ENCODE measurements around the gene C6. TPM values are rescaled to one million over a fixed set of nuclear protein-coding genes. Genes with fewer than 3 reads are reported as not detected.
A peak's percentile ranks its signal among the peaks of the same experiment; 100 is the strongest.

Gene C6
- 1 to 10 TPM; 3.5 to 4.6 TPM for total RNA-seq

DNA sequence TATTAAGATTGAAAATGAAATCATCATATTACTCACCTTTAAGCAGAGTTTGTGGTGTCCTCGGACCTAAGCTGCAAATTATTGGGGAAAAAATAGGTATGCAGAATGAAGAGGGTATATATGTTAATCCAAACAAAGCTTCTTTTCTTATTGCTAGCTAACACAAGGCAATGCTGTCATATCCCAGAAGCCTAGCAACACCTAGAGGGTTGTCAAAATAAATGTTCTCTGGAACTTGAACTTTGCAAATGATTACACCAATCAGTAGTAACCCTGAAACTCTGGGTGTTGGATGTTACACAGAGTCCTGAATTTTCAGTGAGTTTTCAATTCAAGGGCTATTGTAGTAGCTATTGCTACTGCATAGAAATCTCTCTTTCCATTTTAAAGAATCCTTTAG is at the start of gene C6:
Gene C6, minus strand, starts transcription at position 193 of the 400 bp plus-strand sequence. CDS start 10,302 bp downstream, outside the sequence.
- H3K27me3 ChIP-seq (replicated peaks; ENCODE audit: insufficient read depth) = no peaks in the 10 kb centered on the region
- no peak for DNase-seq (ENCODE audit: low spot score)
- TF ChIP-seq POLR2A (IDR thresholded peaks at IDR 0.05) (no peak), POLR2AphosphoS5 (IDR thresholded peaks at IDR 0.05) (no peak)
- TF ChIP-seq, protein P1, sequence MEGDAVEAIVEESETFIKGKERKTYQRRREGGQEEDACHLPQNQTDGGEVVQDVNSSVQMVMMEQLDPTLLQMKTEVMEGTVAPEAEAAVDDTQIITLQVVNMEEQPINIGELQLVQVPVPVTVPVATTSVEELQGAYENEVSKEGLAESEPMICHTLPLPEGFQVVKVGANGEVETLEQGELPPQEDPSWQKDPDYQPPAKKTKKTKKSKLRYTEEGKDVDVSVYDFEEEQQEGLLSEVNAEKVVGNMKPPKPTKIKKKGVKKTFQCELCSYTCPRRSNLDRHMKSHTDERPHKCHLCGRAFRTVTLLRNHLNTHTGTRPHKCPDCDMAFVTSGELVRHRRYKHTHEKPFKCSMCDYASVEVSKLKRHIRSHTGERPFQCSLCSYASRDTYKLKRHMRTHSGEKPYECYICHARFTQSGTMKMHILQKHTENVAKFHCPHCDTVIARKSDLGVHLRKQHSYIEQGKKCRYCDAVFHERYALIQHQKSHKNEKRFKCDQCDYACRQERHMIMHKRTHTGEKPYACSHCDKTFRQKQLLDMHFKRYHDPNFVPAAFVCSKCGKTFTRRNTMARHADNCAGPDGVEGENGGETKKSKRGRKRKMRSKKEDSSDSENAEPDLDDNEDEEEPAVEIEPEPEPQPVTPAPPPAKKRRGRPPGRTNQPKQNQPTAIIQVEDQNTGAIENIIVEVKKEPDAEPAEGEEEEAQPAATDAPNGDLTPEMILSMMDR (IDR thresholded peaks at IDR 0.05) = no peak
- no peaks in the 10 kb centered on the region for H3K9me3 ChIP-seq
- H3K36me3 ChIP-seq = no peaks in the 10 kb centered on the region
- H3K4me1 ChIP-seq (replicated peaks) = no peaks in the 10 kb centered on the region
- no peak within 1 kb of the TSS for H3K4me3 ChIP-seq
- no peak within 1 kb of the TSS for H3K27ac ChIP-seq
- WGBS = 70% methylated on average over 1 of the region's 1 CpG
- intact Hi-C loops (cut with DNase I) = no loop called here

DNA sequence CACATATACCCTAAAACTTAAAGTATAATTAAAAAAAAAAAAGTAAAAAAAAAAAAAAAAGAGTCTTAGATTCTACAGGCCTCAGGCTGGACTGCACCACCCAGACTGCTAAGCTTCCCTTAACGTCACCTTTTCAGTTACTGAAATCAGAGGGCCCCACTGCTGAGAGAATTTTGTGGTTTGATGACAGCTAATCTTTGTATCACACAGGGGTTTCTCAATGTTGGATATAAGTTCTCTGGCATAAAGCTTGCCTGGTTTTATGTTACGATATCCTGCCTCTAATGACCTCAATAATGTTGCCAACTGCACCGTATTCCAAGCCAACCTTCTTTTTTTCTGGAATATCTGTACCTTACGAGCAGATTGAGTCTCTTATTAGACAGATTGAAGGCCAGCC is 43.1 kb upstream of the C6 start:
- Histone ChIP-seq H3K27me3 (replicated peaks; ENCODE audit: insufficient read depth) (no peaks in the 10 kb centered on the region), H3K27ac (no peak overlapping the region), H3K9me3 (no peaks in the 10 kb centered on the region), H3K4me1 (replicated peaks) (no peaks in the 10 kb centered on the region), H3K4me3 (no peak overlapping the region), H3K36me3 (no peaks in the 10 kb centered on the region)
- intact Hi-C loops (cut with DNase I) = no loop called here
- no peak for TF ChIP-seq POLR2A (IDR thresholded peaks at IDR 0.05)
- TF ChIP-seq, protein P1 (IDR thresholded peaks at IDR 0.05) = no peak
- TF ChIP-seq POLR2AphosphoS5 (IDR thresholded peaks at IDR 0.05) = no peak
- no peak for DNase-seq (ENCODE audit: low spot score)
- WGBS = 72% methylated on average over 4 of the region's 4 CpGs

DNA sequence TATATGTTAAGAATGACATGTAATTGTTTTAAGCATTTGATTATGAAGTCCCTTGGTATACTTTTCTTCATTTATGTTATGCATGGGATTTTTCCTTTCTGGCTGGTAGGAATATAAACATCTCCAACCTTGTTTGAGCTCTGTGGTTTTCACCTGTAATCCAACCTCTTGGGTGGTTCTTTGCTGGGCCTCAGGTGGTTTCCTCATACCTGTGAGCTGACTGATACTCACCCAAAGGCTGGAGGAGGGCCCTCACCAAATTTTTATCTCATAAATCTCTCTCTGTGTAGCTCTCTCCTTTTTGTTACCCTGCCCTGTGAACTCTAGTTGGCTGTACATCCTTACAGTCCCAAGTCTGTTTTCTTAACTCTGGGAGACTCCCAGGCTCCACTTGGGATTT is 39.8 kb upstream of the C6 start:
- intact Hi-C loops (cut with DNase I) = no loop called here
- Histone ChIP-seq H3K27ac (no peak overlapping the region), H3K4me1 (replicated peaks) (no peaks in the 10 kb centered on the region), H3K36me3 (no peaks in the 10 kb centered on the region), H3K4me3 (no peak overlapping the region), H3K9me3 (no peaks in the 10 kb centered on the region), H3K27me3 (replicated peaks; ENCODE audit: insufficient read depth) (no peaks in the 10 kb centered on the region)
- no peak for TF ChIP-seq POLR2AphosphoS5 (IDR thresholded peaks at IDR 0.05)
- TF ChIP-seq, protein P1 (IDR thresholded peaks at IDR 0.05) = no peak
- no peak for TF ChIP-seq POLR2A (IDR thresholded peaks at IDR 0.05)
- DNase-seq (ENCODE audit: low spot score) = no peak

DNA sequence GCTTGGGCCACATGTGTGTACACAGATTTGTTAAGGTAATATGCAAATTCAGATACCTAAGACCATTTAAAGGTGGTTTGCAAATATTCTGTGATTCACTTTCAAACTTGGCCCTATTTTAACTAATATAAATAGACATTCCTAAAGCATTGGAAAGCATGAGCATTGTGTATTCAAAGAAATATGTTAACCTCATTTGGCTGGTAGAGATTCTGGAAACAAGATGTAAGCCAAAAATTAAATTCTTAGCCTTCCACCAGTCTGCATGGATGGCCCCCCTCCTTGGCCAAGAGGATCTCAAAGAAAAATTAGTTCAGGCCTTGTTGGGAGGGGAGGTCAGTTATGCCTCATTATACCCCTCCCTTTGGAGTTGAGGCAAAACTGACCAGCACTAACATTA is 38.7 kb upstream of the C6 start:
- H3K27me3 ChIP-seq (replicated peaks; ENCODE audit: insufficient read depth) = no peaks in the 10 kb centered on the region
- DNase-seq (ENCODE audit: low spot score) = no peak
- H3K9me3 ChIP-seq = no peaks in the 10 kb centered on the region
- H3K27ac ChIP-seq = no peak overlapping the region
- no peak overlapping the region for H3K4me3 ChIP-seq
- no peaks in the 10 kb centered on the region for H3K4me1 ChIP-seq (replicated peaks)
- intact Hi-C loops (cut with DNase I) = no loop called here
- TF ChIP-seq POLR2AphosphoS5 (IDR thresholded peaks at IDR 0.05) = no peak
- no peak for TF ChIP-seq POLR2A (IDR thresholded peaks at IDR 0.05)
- TF ChIP-seq, protein P1 (IDR thresholded peaks at IDR 0.05) = no peak
- H3K36me3 ChIP-seq = no peaks in the 10 kb centered on the region

DNA sequence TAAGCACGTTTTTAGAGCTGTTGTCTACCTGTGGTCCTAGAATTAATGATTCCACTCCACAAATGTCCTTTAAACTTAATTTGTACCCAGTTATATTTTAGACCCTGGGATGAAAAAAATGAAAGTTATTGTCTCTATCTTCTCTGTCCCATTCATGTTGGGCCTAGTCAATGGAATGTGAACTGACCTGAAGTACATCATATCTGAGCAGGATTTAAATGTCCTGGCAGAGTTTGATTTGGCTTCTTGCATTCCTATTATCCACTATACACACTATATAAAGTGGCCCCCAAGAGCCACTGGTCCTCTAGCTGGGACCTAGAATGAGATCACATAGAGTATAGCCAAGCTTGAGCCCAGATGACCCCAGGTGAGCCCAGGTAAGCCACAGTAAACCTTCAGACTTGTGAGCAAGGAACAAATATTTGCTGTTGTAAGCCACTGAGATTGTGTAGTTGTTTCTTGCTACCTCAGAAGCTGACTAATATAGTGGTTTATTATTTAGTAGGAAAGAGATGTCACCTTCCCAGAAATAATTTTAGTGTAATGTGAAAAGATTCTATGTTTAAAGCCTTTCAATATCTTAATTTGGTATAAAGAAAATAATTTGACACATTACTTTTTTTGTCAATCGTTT is 37.1 kb upstream of the C6 start:
- peak; percentile 8 for DNase-seq (ENCODE audit: low spot score)
- WGBS = 64% methylated on average over 2 of the region's 2 CpGs
- Histone ChIP-seq H3K27me3 (replicated peaks; ENCODE audit: insufficient read depth) (no peaks in the 10 kb centered on the region), H3K36me3 (no peaks in the 10 kb centered on the region), H3K9me3 (no peaks in the 10 kb centered on the region), H3K4me1 (replicated peaks) (no peaks in the 10 kb centered on the region), H3K27ac (no peak overlapping the region), H3K4me3 (no peak overlapping the region)
- TF ChIP-seq POLR2A (IDR thresholded peaks at IDR 0.05) = no peak
- TF ChIP-seq, protein P1 (IDR thresholded peaks at IDR 0.05) = no peak
- no peak for TF ChIP-seq POLR2AphosphoS5 (IDR thresholded peaks at IDR 0.05)
- intact Hi-C loops (cut with DNase I) = no loop called here
